ENCODE data around the gene CLASP1. TPM values are rescaled to one million over a fixed set of nuclear protein-coding genes. Genes with fewer than 3 reads are reported as not detected.

CLASP1 gene
- total and polyA plus RNA-seq, 11 donors, result 16.0 to 84.5 (median 60.2) TPM

DNA sequence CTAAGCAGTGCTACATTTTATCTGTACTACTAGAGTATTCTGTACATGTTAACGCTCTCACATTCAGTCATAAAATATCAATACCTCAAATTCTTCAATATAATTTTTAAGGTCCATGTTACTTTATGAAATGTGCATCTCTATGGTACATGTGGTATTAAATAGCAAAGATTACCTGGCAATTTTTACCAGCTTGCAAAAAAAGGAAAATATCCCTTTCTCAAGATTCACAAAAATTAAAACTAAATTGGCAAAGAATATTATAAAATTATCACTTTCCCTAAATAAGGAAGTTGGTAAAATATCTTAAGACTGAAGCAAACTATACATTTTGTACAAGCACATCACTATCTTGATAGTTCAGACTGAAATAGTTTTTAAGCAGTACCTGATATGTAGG is 233.5 kb downstream of the CLASP1 start:
- Histone ChIP-seq H3K27ac (no peak overlapping the region), H3K36me3 (peaks cover 0 to 83% (median 58%) of the 10 kb centered on the region in 9 donors), H3K9me3 (no peaks in the 10 kb centered on the region), H3K27me3 (no peaks in the 10 kb centered on the region), H3K4me1 (no peaks in the 10 kb centered on the region), H3K4me3 (no peak overlapping the region)
- intact Hi-C loops (cut with DNase I), result no loop called here
- TF ChIP-seq CTCF (IDR thresholded peaks at IDR 0.05), result no peak
- no peak for TF ChIP-seq POLR2A (IDR thresholded peaks at IDR 0.05)
- no peak for DNase-seq
- no peak for ATAC-seq
- WGBS, 4 donors, result 96 to 100% (median 99%) methylated on average over 1 of the region's 1 CpG

GRCh38 chr2:121412349-121412748 is 236.9 kb downstream of the CLASP1 start:
- ATAC-seq, result no peak
- Histone ChIP-seq H3K4me3 (no peak overlapping the region), H3K27ac (no peak overlapping the region), H3K4me1 (no peaks in the 10 kb centered on the region), H3K9me3 (no peaks in the 10 kb centered on the region), H3K27me3 (no peaks in the 10 kb centered on the region), H3K36me3 (peaks cover 0 to 84% (median 60%) of the 10 kb centered on the region in 9 donors)
- intact Hi-C loops (cut with DNase I), result no loop called here
- WGBS, 4 donors, result 90 to 92% (median 91%) methylated on average over 1 of the region's 1 CpG
- DNase-seq, result no peak
- no peak for TF ChIP-seq POLR2A (IDR thresholded peaks at IDR 0.05)
- TF ChIP-seq CTCF (IDR thresholded peaks at IDR 0.05), result no peak

GRCh38 chr2:121409966-121410365 is 239.3 kb downstream of the CLASP1 start:
- DNase-seq (no peak), ATAC-seq (no peak)
- Histone ChIP-seq H3K4me1 (no peaks in the 10 kb centered on the region), H3K9me3 (no peaks in the 10 kb centered on the region), H3K27me3 (no peaks in the 10 kb centered on the region), H3K4me3 (no peak overlapping the region), H3K27ac (no peak overlapping the region), H3K36me3 (peaks cover 0 to 87% (median 72%) of the 10 kb centered on the region in 9 donors)
- TF ChIP-seq POLR2A (IDR thresholded peaks at IDR 0.05) (no peak), CTCF (IDR thresholded peaks at IDR 0.05) (no peak)
- intact Hi-C loops (cut with DNase I), result loop anchor here in 5 of 10 donors (2.0 to 10.0 kb wide), 3 partner anchors 112 to 307 kb away; no protein-coding TSS in a partner anchor

DNA sequence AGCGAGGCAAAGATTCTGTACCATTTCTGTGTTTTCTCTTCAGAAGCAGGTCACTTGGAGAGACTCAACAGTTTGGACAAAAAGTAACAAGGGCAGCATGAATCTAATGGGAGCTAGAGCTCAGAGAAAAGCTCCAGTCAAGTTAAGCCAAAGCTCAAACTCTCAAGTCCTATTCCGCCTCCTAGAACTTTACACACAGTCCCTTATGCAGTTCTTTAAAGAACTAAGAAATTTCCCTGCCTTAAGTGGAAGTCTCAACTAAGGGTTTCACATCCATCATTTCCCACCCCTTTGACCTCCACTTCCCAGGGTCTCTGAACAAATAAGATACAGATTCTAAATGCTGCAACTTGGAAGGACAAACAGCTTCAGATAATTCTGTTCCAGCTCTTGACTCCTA is 239.9 kb downstream of the CLASP1 start:
- intact Hi-C loops (cut with DNase I), result loop anchor here in 5 of 10 donors (2.0 to 10.0 kb wide), 3 partner anchors 113 to 307 kb away; no protein-coding TSS in a partner anchor
- Histone ChIP-seq H3K27me3 (no peaks in the 10 kb centered on the region), H3K27ac (no peak overlapping the region), H3K4me1 (no peaks in the 10 kb centered on the region), H3K36me3 (peaks cover 0 to 87% (median 72%) of the 10 kb centered on the region in 9 donors), H3K9me3 (no peaks in the 10 kb centered on the region), H3K4me3 (no peak overlapping the region)
- ATAC-seq (peak in 1 of 4 donors; percentile 48), DNase-seq (no peak)
- WGBS, 4 donors, result 83 to 88% (median 85%) methylated on average over 2 of the region's 2 CpGs
- TF ChIP-seq CTCF (IDR thresholded peaks at IDR 0.05) (no peak), POLR2A (IDR thresholded peaks at IDR 0.05) (no peak)

Measured in heart left ventricle (tissue), 16 donors.